GM19372 (cell line): ENCODE results near the gene CCDC88A.
"Not testable (repeated sequence)": the region's sequence is repeated elsewhere in the genome, so short reads cannot be mapped to it uniquely, and the experiment has no call there.

Source experiments
- ATAC-seq: cut with Tn5 transposase; IDR thresholded peaks from one replicate; pipeline ENCODE4 v1.9.1; 2021; ENCODE audit warnings: mild to moderate bottlenecking, low read depth, moderate library complexity; ENCODE audit not compliant: unreplicated experiment

CCDC88A gene

GRCh38 chr2:55327470-55328230 lies 92.0 kb downstream of the CCDC88A start:
- no peak for ATAC-seq

- no peak for ATAC-seq
Measured at GRCh38 chr2:55314985-55315384, 104.7 kb downstream of the CCDC88A start.

GRCh38 chr2:55311444-55311870 lies 108.2 kb downstream of the CCDC88A start:
- peak; percentile 85 for ATAC-seq

GRCh38 chr2:55309446-55309845 lies 110.2 kb downstream of the CCDC88A start:
- ATAC-seq, result no peak

GRCh38 chr2:55302241-55302640 lies 117.4 kb downstream of the CCDC88A start:
- ATAC-seq, result peak; percentile 55

- no peak for ATAC-seq
Measured at GRCh38 chr2:55301277-55301676, 118.4 kb downstream of the CCDC88A start.

GRCh38 chr2:55296393-55296792 lies 123.3 kb downstream of the CCDC88A start:
- no peak for ATAC-seq

- no peak for ATAC-seq
Measured at GRCh38 chr2:55283083-55283482, 136.6 kb downstream of the CCDC88A start.

GRCh38 chr2:55282110-55282917 lies 137.3 kb downstream of the CCDC88A start:
- ATAC-seq, result peak; percentile 96

GRCh38 chr2:55280851-55281546 lies 138.7 kb downstream of the CCDC88A start:
- not testable (repeated sequence) for ATAC-seq

GRCh38 chr2:55279859-55280424 lies 139.7 kb downstream of the CCDC88A start:
- ATAC-seq, result not testable (repeated sequence)

GRCh38 chr2:55279214-55279835 lies 140.3 kb downstream of the CCDC88A start:
- ATAC-seq, result not testable (repeated sequence)

- ATAC-seq, result no peak
Measured at GRCh38 chr2:55277310-55277709, 142.3 kb downstream of the CCDC88A start.

- not testable (repeated sequence) for ATAC-seq
Measured at GRCh38 chr2:55274346-55274745, 145.3 kb downstream of the CCDC88A start.

- no peak for ATAC-seq
Measured at GRCh38 chr2:55269645-55269990, 150.0 kb downstream of the CCDC88A start.

GRCh38 chr2:55268907-55269644 lies 150.6 kb downstream of the CCDC88A start, which contains the start of gene MTIF2:
MTIF2 (minus strand) TSS chr2:55269231; CDS start chr2:55263858, 5,373 bp downstream.
- peak; percentile 99 for ATAC-seq

- no peak for ATAC-seq
Measured at GRCh38 chr2:55268288-55268906, 151.3 kb downstream of the CCDC88A start.

- not testable (repeated sequence) for ATAC-seq
Measured at GRCh38 chr2:55259586-55259985, 160.1 kb downstream of the CCDC88A start.

- no peak for ATAC-seq
Measured at GRCh38 chr2:55252832-55253231, 166.8 kb downstream of the CCDC88A start.
